Right atrium auricular region (tissue), 2 donors: ENCODE results near the gene LRRC28. TPM values are rescaled to one million over a fixed set of nuclear protein-coding genes. Genes with fewer than 3 reads are reported as not detected.

Experiments used
- DNase-seq: peaks from one replicate; pipeline ENCODE4 v3.0.0-alpha.2; 2019; ENCODE audit warnings: low spot score
- H3K27ac ChIP-seq, 2 donors: fragments of 200-600 bp; sonication (generic); 1 replicate in 1 of 2; 2 replicates in 1 of 2; pipeline ENCODE4 v1.5.1; 2016 to 2019
- H3K27me3 ChIP-seq, 2 donors: fragments of 200-600 bp; sonication (generic); one replicate each; pipeline versions ENCODE4 v1.5.1 to v1.6.0; 2017 to 2019
- H3K36me3 ChIP-seq: fragments of 200-600 bp; sonication (generic); one replicate; pipeline ENCODE4 v1.5.1; 2016
- H3K4me1 ChIP-seq, 2 donors: fragments of 200-600 bp; sonication (generic); one replicate each; pipeline versions ENCODE4 v1.5.1 to v1.6.0; 2017 to 2019
- H3K4me3 ChIP-seq, 2 donors: fragments of 200-600 bp; sonication (generic); 1 replicate in 1 of 2; 2 replicates in 1 of 2; pipeline ENCODE4 v1.5.1; 2017 to 2019; ENCODE audit warnings: mild to moderate bottlenecking in 1 of 2, moderate library complexity in 1 of 2
- H3K9me3 ChIP-seq, 2 donors: fragments of 200-600 bp; sonication (generic); one replicate each; pipeline ENCODE4 v1.5.1; 2019
- total RNA-seq, 2 donors: library from RNA; depleted of rRNA; stranded (reverse); fragments of >200 nt; gene quantifications; one replicate each; pipeline ENCODE4 v1.1.0, GENCODE V29; 2016
- TF ChIP-seq, protein P1 (sequence below), 2 donors: fragments of 200-600 bp; sonication (generic); IDR thresholded peaks; one replicate each; pipeline ENCODE4 v1.5.1; 2019; ENCODE audit warnings: antibody characterized with exemption in 2 of 2

LRRC28 gene
- total RNA-seq, 2 donors from 2014 or later: 29.8 to 34.5 TPM

DNA sequence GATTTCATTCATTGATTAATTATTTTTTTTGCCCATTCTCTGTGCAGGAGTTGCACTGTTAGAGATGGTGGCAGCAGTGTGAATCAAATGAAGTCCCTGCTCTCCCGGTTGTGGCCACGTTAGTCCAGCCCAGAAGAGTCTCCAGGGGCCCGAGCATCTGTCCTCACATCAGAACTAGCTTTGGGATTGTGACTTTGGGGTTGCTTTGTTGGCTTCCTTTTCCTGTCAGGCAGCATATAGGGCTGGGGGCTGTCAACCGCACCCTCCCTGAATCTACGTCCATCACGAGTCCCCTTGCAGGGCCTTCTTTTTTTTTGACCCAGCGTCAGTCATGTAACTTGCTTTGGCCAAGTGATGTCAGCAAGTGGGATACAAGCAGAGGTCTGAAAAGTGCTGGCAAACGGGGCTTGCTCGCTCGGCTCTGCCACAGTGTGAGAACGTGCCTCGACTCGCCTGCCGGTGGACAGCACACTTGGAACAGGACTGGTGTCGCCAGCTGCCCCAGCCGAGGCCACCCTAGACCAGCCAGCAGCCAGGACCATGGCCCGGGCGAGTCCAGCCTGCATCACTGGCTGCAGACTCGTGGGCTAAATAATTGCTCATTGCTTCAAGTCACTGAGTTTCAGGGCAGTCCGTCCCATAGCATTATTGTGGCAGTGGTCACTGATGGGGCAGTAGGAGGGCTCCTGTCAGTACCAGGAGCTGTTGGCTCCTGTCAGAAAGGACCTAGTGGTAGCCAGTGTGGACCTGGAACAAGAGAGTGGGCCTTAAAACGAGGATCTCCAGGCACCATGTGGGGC, 162.9 kb downstream of the LRRC28 start:
- peaks cover 0 to 12% of the 10 kb centered on the region in 2 donors for H3K4me1 ChIP-seq
- no peaks in the 10 kb centered on the region for H3K9me3 ChIP-seq
- no peaks in the 10 kb centered on the region for H3K27me3 ChIP-seq
- H3K27ac ChIP-seq: no peak overlapping the region
- TF ChIP-seq, protein P1, sequence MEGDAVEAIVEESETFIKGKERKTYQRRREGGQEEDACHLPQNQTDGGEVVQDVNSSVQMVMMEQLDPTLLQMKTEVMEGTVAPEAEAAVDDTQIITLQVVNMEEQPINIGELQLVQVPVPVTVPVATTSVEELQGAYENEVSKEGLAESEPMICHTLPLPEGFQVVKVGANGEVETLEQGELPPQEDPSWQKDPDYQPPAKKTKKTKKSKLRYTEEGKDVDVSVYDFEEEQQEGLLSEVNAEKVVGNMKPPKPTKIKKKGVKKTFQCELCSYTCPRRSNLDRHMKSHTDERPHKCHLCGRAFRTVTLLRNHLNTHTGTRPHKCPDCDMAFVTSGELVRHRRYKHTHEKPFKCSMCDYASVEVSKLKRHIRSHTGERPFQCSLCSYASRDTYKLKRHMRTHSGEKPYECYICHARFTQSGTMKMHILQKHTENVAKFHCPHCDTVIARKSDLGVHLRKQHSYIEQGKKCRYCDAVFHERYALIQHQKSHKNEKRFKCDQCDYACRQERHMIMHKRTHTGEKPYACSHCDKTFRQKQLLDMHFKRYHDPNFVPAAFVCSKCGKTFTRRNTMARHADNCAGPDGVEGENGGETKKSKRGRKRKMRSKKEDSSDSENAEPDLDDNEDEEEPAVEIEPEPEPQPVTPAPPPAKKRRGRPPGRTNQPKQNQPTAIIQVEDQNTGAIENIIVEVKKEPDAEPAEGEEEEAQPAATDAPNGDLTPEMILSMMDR (IDR thresholded peaks at IDR 0.05): no peak
- no peak overlapping the region for H3K4me3 ChIP-seq
- no peak for DNase-seq
- no peaks in the 10 kb centered on the region for H3K36me3 ChIP-seq

DNA sequence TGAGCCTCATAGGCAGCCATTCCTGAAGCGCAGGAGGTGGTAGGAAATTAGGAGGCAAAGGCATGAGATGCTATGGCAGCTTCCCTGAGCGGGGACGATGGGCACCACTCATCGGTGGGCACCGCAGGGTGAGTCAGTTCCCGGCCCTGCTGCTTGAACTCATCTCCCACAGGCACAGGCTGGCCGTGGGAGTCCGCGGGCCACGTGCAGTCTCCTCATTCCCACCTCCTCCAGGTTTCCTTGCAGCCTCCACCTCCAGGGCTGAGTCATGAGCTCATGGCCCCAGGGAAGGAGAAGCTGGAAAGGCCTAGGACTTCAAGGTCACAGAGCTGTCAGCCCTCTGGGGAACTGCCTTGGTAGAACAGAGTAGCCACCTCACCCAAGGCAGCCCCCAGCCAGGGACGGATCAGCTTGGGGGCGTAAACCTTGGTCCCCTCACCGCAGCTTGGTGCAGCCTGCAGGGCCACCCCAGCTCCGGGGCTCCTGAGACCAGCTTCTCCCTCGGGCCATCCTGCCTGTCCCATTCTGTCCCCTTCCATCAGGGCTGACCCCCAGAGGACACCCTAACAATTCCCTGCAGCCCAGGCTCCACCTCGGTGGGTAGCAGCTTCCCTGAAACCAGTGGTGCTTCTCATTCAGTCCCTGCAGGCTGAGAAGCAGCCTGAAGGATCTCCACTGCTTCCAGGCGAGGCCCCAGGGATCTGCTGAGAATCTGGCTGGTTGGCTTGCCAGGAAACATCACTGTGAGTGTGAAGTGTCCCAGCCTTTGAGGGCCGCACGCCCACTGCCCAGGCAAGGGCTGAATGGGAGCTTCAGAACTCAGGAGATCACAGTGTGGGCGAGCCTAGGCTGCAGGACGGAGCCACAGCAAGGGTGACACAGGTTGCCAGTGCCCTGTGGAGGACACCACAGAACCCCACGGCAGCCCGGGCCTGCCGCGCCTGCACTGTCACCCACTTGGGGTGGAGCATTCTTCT, 163.8 kb downstream of the LRRC28 start:
- Histone ChIP-seq H3K4me1 (peaks cover 0 to 4% of the 10 kb centered on the region in 2 donors), H3K36me3 (no peaks in the 10 kb centered on the region), H3K9me3 (no peaks in the 10 kb centered on the region), H3K27ac (no peak overlapping the region), H3K4me3 (no peak overlapping the region), H3K27me3 (no peaks in the 10 kb centered on the region)
- TF ChIP-seq, protein P1 (IDR thresholded peaks at IDR 0.05): no peak
- peak; percentile 47 for DNase-seq

DNA sequence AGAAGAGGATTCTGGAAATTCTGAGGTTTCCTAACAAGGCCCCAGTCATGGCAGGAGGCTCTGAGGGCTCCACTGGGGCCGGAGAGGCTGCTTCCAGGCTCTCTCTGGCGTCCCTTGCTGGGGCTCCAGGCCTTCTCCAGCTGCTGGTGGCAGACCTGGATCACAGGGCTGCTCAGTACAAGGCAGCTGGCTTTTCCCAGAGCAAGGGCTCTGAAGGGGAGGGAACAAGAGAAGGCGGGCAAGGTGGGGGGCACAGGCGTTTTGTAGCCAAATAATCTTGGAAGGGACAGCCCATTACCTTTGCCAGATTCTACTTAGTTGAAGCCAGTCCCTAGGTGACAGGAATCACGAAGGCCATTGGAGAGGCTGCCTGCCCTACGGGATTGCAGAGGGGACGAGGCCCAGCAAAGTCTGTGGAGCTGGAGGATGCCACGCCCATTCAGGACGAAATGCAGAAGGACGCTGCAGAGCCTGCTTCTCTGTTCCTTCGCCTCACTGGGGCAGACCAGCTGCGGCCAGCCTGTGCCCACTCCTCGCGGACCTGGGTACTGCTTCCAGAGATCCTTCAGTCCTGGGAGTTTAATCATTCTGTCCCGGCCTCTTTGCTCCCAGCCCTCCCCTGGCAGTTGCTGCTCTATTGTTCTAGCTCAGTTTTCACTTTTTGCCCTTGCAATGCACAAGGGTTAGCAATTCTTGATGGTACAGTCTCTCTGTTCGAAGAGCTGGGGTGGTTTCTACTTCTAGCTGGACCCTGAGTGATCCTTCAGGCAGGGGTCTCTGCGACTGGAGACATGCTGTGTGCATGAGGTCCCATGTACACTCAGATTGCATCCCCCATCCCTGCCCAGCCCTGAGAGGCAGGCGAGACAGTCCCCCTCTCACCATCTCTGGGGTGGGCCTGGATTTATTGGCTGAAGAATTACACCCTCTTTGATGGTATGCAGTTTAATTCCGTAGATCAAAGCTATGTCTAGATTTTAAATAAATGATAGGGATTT, 165.2 kb downstream of the LRRC28 start:
- Histone ChIP-seq H3K27ac (no peak overlapping the region), H3K36me3 (no peaks in the 10 kb centered on the region), H3K4me3 (no peak overlapping the region), H3K4me1 (peaks cover 0 to 4% of the 10 kb centered on the region in 2 donors), H3K27me3 (no peaks in the 10 kb centered on the region), H3K9me3 (no peaks in the 10 kb centered on the region)
- DNase-seq: peak; percentile 58
- TF ChIP-seq, protein P1 (IDR thresholded peaks at IDR 0.05): no peak

DNA sequence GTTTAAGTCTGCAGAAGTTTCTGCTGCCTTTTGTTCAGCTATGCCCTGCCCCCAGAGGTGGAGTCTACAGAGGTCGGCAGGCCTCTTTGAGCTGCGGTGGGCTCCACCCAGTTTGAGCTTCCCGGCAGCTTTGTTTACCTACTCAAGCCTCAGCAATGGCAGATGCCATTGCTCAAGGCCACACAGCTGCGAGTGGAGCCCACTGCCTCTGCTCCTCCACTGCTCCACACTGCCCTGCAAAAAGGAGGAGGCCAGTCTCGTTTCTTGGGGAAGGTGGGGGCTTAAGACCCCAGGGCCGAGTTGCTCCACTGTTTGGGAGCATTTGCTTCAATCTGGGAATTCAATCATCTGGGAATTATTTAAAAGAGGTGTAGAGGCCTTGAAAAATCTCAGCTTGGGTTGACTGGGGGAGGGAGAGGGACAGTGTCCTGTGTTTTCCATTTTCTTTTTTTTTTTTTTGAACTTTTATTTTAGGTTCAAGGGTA, 169.9 kb downstream of the LRRC28 start:
- TF ChIP-seq, protein P1 (IDR thresholded peaks at IDR 0.05): no peak
- Histone ChIP-seq H3K27me3 (no peaks in the 10 kb centered on the region), H3K4me3 (no peak overlapping the region), H3K36me3 (no peaks in the 10 kb centered on the region), H3K27ac (no peak overlapping the region), H3K9me3 (no peaks in the 10 kb centered on the region), H3K4me1 (peaks cover 0 to 23% of the 10 kb centered on the region in 2 donors)
- DNase-seq: no peak

DNA sequence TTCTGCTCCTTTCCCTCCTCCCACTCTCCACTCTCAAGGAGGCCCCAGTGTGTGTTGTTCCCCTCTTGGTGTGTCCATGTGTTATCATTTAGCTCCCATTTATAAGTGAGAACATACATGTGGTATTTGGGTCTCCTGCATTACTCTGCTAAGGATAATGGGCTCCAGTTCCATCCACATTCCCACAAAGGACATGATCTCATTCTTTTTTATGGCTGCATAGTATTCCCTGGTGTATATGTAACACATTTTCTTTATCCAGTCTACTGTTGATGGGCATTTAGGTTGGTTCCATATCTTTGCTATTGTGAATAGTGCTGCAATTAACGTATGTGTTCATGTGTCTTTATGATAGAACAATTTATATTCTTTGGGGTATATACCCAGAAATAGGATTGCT, 170.5 kb downstream of the LRRC28 start:
- H3K9me3 ChIP-seq: no peaks in the 10 kb centered on the region
- peaks cover 0 to 27% of the 10 kb centered on the region in 2 donors for H3K4me1 ChIP-seq
- no peak for DNase-seq
- TF ChIP-seq, protein P1 (IDR thresholded peaks at IDR 0.05): no peak
- H3K4me3 ChIP-seq: no peak overlapping the region
- H3K27ac ChIP-seq: no peak overlapping the region
- H3K36me3 ChIP-seq: no peaks in the 10 kb centered on the region
- no peaks in the 10 kb centered on the region for H3K27me3 ChIP-seq
